IMR-90 (cell line): ENCODE measurements around the gene CDYL2. TPM values are rescaled to one million over a fixed set of nuclear protein-coding genes. Genes with fewer than 3 reads are reported as not detected.

Experiments
- ATAC-seq: fragments of 200-7000 bp; cut with Tn5 transposase; 2 replicates; pipeline ENCODE4 v1.9.1; 2020; ENCODE audit warnings: low read depth, mild to moderate bottlenecking, moderate library complexity
- BruUV-seq: library from RNA; stranded (reverse); fragments of 400-500 nt; replicated peaks from 2 replicates; lab custom pipeline; 2021; lab: Mats Ljungman, UMichigan
- CTCF ChIA-PET: fragments of 300-600 bp; formaldehyde crosslinking; extraction: SDS; loops from one replicate; lab custom pipeline; 2021; ENCODE audit warnings: antibody characterized with exemption; lab: Yijun Ruan, JAX
- POLR2A ChIA-PET: fragments of 300-600 bp; sonication (Branson Sonifier 250); formaldehyde crosslinking; loops from one replicate; lab custom pipeline; 2022; ENCODE audit warnings: antibody characterized with exemption; ENCODE audit not compliant: unreplicated experiment; lab: Charles Lee
- DNase-seq: peaks from one replicate; pipeline ENCODE4 v3.0.0; 2013
- H2AFZ ChIP-seq: replicated peaks from 2 replicates; pipeline ENCODE3; 2013; ENCODE audit warnings: low read length, mild to moderate bottlenecking; ENCODE audit not compliant: poor library complexity
- H2AK5ac ChIP-seq: 2 replicates; pipeline ENCODE4 v1.6.1; 2013; ENCODE audit warnings: low read depth, low read length, inconsistent platforms
- H2AK9ac ChIP-seq: replicated peaks from 2 replicates; pipeline ENCODE3; 2013; ENCODE audit warnings: mild to moderate bottlenecking, low read depth, low read length, moderate library complexity; ENCODE audit not compliant: poor library complexity
- H2BK120ac ChIP-seq: 2 replicates; pipeline ENCODE4 v1.6.1; 2013; ENCODE audit warnings: low read depth, low read length, inconsistent platforms
- H2BK15ac ChIP-seq: 3 replicates; pipeline ENCODE4 v1.6.1; 2013; ENCODE audit warnings: low read depth, low read length, inconsistent platforms
- H2BK20ac ChIP-seq: 2 replicates; pipeline ENCODE4 v1.6.1; 2013; ENCODE audit warnings: low read depth, mild to moderate bottlenecking, inconsistent platforms, low read length, moderate library complexity
- H2BK5ac ChIP-seq: 2 replicates; pipeline ENCODE4 v1.6.1; 2013; ENCODE audit warnings: mild to moderate bottlenecking, low read depth, low read length, inconsistent platforms; ENCODE audit not compliant: poor library complexity, severe bottlenecking
- H3K14ac ChIP-seq: replicated peaks from 2 replicates; pipeline ENCODE4 v1.6.1; 2013; ENCODE audit warnings: low read depth, low read length, inconsistent platforms
- H3K18ac ChIP-seq: 2 replicates; pipeline ENCODE4 v1.6.1; 2013; ENCODE audit warnings: low read depth, low read length, control low read depth
- H3K23ac ChIP-seq: 2 replicates; pipeline ENCODE4 v1.6.1; 2013; ENCODE audit warnings: low read depth, low read length, inconsistent platforms
- H3K27ac ChIP-seq: 2 replicates; pipeline ENCODE4 v1.5.1; 2013; ENCODE audit warnings: mild to moderate bottlenecking, control low read depth, low read length; ENCODE audit not compliant: insufficient read depth
- H3K27me3 ChIP-seq: 2 replicates; pipeline ENCODE4 v1.6.1; 2013; ENCODE audit warnings: low read length; ENCODE audit not compliant: control insufficient read depth, insufficient read depth
- H3K36me3 ChIP-seq: 2 replicates; pipeline ENCODE4 v1.6.1; 2013; ENCODE audit warnings: low read length, mixed read lengths; ENCODE audit not compliant: control insufficient read depth, insufficient read depth
- H3K4ac ChIP-seq: 2 replicates; pipeline ENCODE4 v1.6.1; 2013; ENCODE audit warnings: low read depth, low read length, inconsistent platforms
- H3K4me1 ChIP-seq: 2 replicates; pipeline ENCODE4 v1.6.1; 2013; ENCODE audit warnings: low read length, mixed read lengths; ENCODE audit not compliant: control insufficient read depth, insufficient read depth
- H3K4me2 ChIP-seq: 2 replicates; pipeline ENCODE4 v1.6.1; 2013; ENCODE audit warnings: low read depth, mild to moderate bottlenecking, control low read depth, low read length, moderate library complexity
- H3K4me3 ChIP-seq: 2 replicates; pipeline ENCODE4 v1.5.1; 2013; ENCODE audit warnings: low read depth, mild to moderate bottlenecking, control low read depth, low read length, moderate library complexity; ENCODE audit not compliant: insufficient read depth
- H3K56ac ChIP-seq: 2 replicates; pipeline ENCODE4 v1.6.1; 2013; ENCODE audit warnings: low read length, inconsistent platforms; ENCODE audit not compliant: insufficient read depth; ENCODE audit errors: extremely low read depth
- H3K79me1 ChIP-seq, 2 experiments: 2 replicates each; pipeline ENCODE4 v1.6.1; 2013; ENCODE audit warnings: low read length in 2 of 2, inconsistent platforms in 1 of 2, low read depth in 1 of 2
- H3K9ac ChIP-seq: 2 replicates; pipeline ENCODE4 v1.6.1; 2013; ENCODE audit warnings: low read depth, low read length, control low read depth
- H3K9me1 ChIP-seq: 2 replicates; pipeline ENCODE4 v1.6.1; 2013; ENCODE audit warnings: low read length, inconsistent platforms; ENCODE audit not compliant: insufficient read depth
- H3K9me3 ChIP-seq: 2 replicates; pipeline ENCODE4 v1.6.1; 2013; ENCODE audit warnings: low read length; ENCODE audit not compliant: control insufficient read depth, insufficient read depth
- H4K20me1 ChIP-seq: 2 replicates; pipeline ENCODE4 v1.6.1; 2013; ENCODE audit warnings: low read length, inconsistent platforms; ENCODE audit not compliant: insufficient read depth
- H4K5ac ChIP-seq: 2 replicates; pipeline ENCODE4 v1.6.1; 2013; ENCODE audit warnings: mild to moderate bottlenecking, low read depth, low read length, control low read depth
- H4K8ac ChIP-seq, 2 experiments: 2 replicates each; pipeline ENCODE4 v1.6.1; 2013; ENCODE audit warnings: low read depth in 2 of 2, low read length in 2 of 2, control low read depth in 1 of 2, inconsistent platforms in 1 of 2
- H4K91ac ChIP-seq: 2 replicates; pipeline ENCODE4 v1.6.1; 2013; ENCODE audit warnings: low read depth, low read length, inconsistent platforms; ENCODE audit not compliant: insufficient read depth
- BHLHE40 ChIP-seq: fragments of 150-350 bp; IDR thresholded peaks from 2 replicates; pipeline ENCODE4 v1.6.1; 2016; ENCODE audit warnings: mild to moderate bottlenecking, low read depth, low read length
- CEBPB ChIP-seq: IDR thresholded peaks from 2 replicates; pipeline ENCODE4 v1.6.1; 2012; ENCODE audit warnings: low read depth, low read length, improper control_type of control experiment
- CTCF ChIP-seq: conservative IDR thresholded peaks from 2 replicates; pipeline ENCODE4 v1.5.1; 2012; ENCODE audit warnings: mild to moderate bottlenecking, low read depth, low read length, improper control_type of control experiment
- ELK1 ChIP-seq: fragments of 150-350 bp; IDR thresholded peaks from 2 replicates; pipeline ENCODE4 v1.6.1; 2016; ENCODE audit warnings: low read depth, mild to moderate bottlenecking, low read length, moderate library complexity, borderline replicate concordance
- FOS ChIP-seq: fragments of 150-350 bp; IDR thresholded peaks from 2 replicates; pipeline ENCODE4 v1.6.1; 2016; ENCODE audit warnings: low read depth, low read length
- MAFK ChIP-seq: IDR thresholded peaks from 2 replicates; pipeline ENCODE4 v1.6.1; 2012; ENCODE audit warnings: low read depth, low read length, improper control_type of control experiment
- MAZ ChIP-seq: IDR thresholded peaks from 2 replicates; pipeline ENCODE4 v1.6.1; 2012; ENCODE audit warnings: low read depth, mild to moderate bottlenecking, low read length, improper control_type of control experiment, moderate library complexity, borderline replicate concordance
- MXI1 ChIP-seq: IDR thresholded peaks from 2 replicates; pipeline ENCODE4 v1.6.1; 2012; ENCODE audit warnings: low read depth, mild to moderate bottlenecking, low read length, moderate library complexity, borderline replicate concordance
- NFE2L2 ChIP-seq: fragments of 150-350 bp; IDR thresholded peaks from 2 replicates; pipeline ENCODE4 v1.6.1; 2016; ENCODE audit warnings: low read depth, mild to moderate bottlenecking, low read length
- RAD21 ChIP-seq: IDR thresholded peaks from 2 replicates; pipeline ENCODE4 v1.6.1; 2012; ENCODE audit warnings: low read length, improper control_type of control experiment
- RFX5 ChIP-seq: IDR thresholded peaks from 2 replicates; pipeline ENCODE4 v1.8.0; 2012; ENCODE audit warnings: low read depth, mild to moderate bottlenecking, low read length, moderate library complexity
- SMC3 ChIP-seq: fragments of 150-350 bp; IDR thresholded peaks from 2 replicates; pipeline ENCODE4 v1.6.1; 2016; ENCODE audit warnings: low read depth, mild to moderate bottlenecking, antibody characterized with exemption, low read length, moderate library complexity
- USF2 ChIP-seq: fragments of 150-350 bp; IDR thresholded peaks from 2 replicates; pipeline ENCODE4 v1.6.1; 2017; ENCODE audit warnings: mild to moderate bottlenecking, antibody characterized with exemption, low read length, low read depth
- WGBS, 2 experiments: methylation state at CpG; one replicate each; pipeline versions ENCODE4 v1.1.5 to v1.1.7; 2013; ENCODE audit warnings: missing lambda C conversion rate in 2 of 2; ENCODE audit not compliant: insufficient read length in 1 of 2; ENCODE audit errors: extremely low coverage in 2 of 2; 5-methylcytosine and 5-hydroxymethylcytosine counted together
- dilution Hi-C: fragments of 300-500 bp; cut with HindIII; formaldehyde crosslinking; loops from one replicate; pipeline ENCODE4 v1.14.3; 2018; ENCODE audit warnings: low sequenced_read_pairs; ENCODE audit not compliant: unreplicated experiment
- in situ Hi-C: fragments of 300-500 bp; cut with MboI; formaldehyde crosslinking; loops from 3 replicates; pipeline ENCODE4 v1.14.3; 2019; ENCODE audit warnings: low sequenced_read_pairs, inconsistent platforms, mixed read lengths
- intact Hi-C: fragments of 100-400 bp; cut with micrococcal nuclease; formaldehyde crosslinking; loops from 2 replicates; pipeline ENCODE4 v1.10.0; 2022
- polyA plus RNA-seq, 3 experiments: library from polyadenylated mRNA; depleted of rRNA; stranded (reverse); fragments of >200 nt; gene quantifications; 2 replicates each; pipeline ENCODE4 v1.2.3, GENCODE V29; 2012; ENCODE audit warnings: low replicate concordance in 1 of 3
- total RNA-seq: library from RNA; depleted of rRNA; stranded (reverse); fragments of >200 nt; gene quantifications from 2 replicates; pipeline ENCODE4 v1.2.3, GENCODE V29; 2012

CDYL2 gene
- total and polyA plus RNA-seq, 2 of the 4 experiments (the other 2 are of a cell fraction): 1.2 to 3.9 TPM

- Histone ChIP-seq H3K27me3 (no peaks in the 10 kb centered on the region), H2BK15ac (no peak overlapping the region), H3K79me1 (no peaks in the 10 kb centered on the region), H3K4me3 (no peak overlapping the region), H3K9me1 (peaks cover 3% of the 10 kb centered on the region; the same call in 1 of the 2 replicates), H3K4me1 (no peaks in the 10 kb centered on the region), H2BK20ac (no peak overlapping the region), H2BK120ac (no peak overlapping the region), H2AK5ac (no peak overlapping the region), H3K36me3 (no peaks in the 10 kb centered on the region), H3K18ac (no peak overlapping the region), H2AK9ac (no peak overlapping the region), H2BK5ac (no peak overlapping the region), H3K4me2 (no peak overlapping the region), H4K20me1 (no peaks in the 10 kb centered on the region), H3K9ac (no peak overlapping the region), H3K4ac (no peak overlapping the region), H3K14ac (no peak overlapping the region), H4K91ac (no peak overlapping the region), H3K9me3 (peaks cover 2% of the 10 kb centered on the region; the same call in 1 of the 2 replicates), H3K27ac (no peak overlapping the region), H3K56ac (no peak overlapping the region), H4K8ac (no peak overlapping the region), H4K5ac (no peak overlapping the region), H2AFZ (no peak overlapping the region), H3K23ac (no peak overlapping the region)
- intact Hi-C loops (no loop called here), dilution Hi-C loops (no loop called here), in situ Hi-C loops (no loop called here)
- TF ChIP-seq MXI1 (no peak), FOS (no peak), USF2 (no peak), RAD21 (no peak), ELK1 (no peak), RFX5 (no peak), SMC3 (no peak), MAZ (no peak), MAFK (no peak), CEBPB (no peak), CTCF (no peak), NFE2L2 (no peak), BHLHE40 (no peak)
- POLR2A ChIA-PET: no interaction called here
- no TSS peak for BruUV-seq
- ATAC-seq: no peak
- WGBS, 2 experiments: no CpG with 5 or more reads among the region's 3 CpGs
- DNase-seq: no peak
- CTCF ChIA-PET: no interaction called here
Observed at GRCh38 chr16:80622007-80622406, 182.4 kb downstream of the CDYL2 start.
